ENCODE results near the gene GLOD5. TPM values are rescaled to one million over a fixed set of nuclear protein-coding genes. Genes with fewer than 3 reads are reported as not detected.

GLOD5 gene
- total RNA-seq, 1 donor from 2014 or later, result not detected

DNA sequence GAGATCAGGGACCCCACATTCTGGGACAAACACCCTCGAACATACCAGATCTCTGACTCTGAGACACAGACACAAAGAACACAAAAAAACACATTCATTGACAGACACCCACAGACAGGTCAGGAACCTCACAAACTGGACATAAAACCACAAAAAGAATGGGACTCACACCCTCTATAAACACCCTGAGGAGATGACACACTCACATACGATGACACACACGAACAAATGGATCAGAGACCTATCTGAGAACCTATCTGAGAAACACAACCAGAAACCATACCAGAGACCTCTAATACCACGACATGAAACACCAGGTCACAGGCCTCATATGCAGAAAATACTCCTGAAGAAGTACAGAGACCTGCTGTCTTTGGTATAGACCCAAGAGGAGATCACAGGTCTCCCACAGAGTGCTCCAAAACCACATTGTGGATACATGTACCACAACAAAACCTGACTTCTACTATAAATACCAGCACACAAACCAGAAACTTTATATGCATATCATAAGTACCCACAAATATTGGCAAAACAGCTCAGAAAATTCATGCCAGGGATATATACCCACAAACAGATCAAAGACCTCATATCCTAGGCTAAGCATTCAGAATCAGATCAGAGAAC is 45.6 kb upstream of the GLOD5 start:
- no peaks in the 10 kb centered on the region for H3K27me3 ChIP-seq (ENCODE audit: low read depth)
- H3K4me1 ChIP-seq, result peaks cover 14% of the 10 kb centered on the region
- H3K9me3 ChIP-seq (replicated peaks), result no peaks in the 10 kb centered on the region
- H3K4me3 ChIP-seq, result no peak overlapping the region
- DNase-seq, result no peak
- TF ChIP-seq, protein P1, sequence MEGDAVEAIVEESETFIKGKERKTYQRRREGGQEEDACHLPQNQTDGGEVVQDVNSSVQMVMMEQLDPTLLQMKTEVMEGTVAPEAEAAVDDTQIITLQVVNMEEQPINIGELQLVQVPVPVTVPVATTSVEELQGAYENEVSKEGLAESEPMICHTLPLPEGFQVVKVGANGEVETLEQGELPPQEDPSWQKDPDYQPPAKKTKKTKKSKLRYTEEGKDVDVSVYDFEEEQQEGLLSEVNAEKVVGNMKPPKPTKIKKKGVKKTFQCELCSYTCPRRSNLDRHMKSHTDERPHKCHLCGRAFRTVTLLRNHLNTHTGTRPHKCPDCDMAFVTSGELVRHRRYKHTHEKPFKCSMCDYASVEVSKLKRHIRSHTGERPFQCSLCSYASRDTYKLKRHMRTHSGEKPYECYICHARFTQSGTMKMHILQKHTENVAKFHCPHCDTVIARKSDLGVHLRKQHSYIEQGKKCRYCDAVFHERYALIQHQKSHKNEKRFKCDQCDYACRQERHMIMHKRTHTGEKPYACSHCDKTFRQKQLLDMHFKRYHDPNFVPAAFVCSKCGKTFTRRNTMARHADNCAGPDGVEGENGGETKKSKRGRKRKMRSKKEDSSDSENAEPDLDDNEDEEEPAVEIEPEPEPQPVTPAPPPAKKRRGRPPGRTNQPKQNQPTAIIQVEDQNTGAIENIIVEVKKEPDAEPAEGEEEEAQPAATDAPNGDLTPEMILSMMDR (IDR thresholded peaks at IDR 0.05; ENCODE audit: borderline replicate concordance), result no peak
- intact Hi-C loops (cut with micrococcal nuclease), result no loop called here
- H3K36me3 ChIP-seq, result no peaks in the 10 kb centered on the region
- no peak overlapping the region for H3K27ac ChIP-seq (replicated peaks)

DNA sequence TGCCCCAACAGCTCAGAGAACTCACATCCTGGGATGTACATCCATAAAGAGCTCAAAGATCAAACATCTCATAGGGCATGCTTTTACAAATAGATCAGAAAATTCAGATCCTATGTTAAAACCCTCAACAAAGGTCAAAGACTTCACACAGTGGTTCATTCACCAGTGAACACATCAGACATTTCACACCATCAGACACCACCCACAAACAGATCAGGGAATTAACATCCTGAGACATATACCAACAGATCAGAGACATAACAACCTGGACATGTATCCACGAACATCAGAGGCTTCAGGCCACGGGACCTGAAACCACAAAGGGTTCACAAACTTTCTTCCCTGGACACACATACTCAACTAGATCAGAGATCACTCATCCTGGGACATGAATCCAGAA is 41.6 kb upstream of the GLOD5 start:
- Histone ChIP-seq H3K9me3 (replicated peaks) (no peaks in the 10 kb centered on the region), H3K4me1 (no peaks in the 10 kb centered on the region), H3K27me3 (ENCODE audit: low read depth) (no peaks in the 10 kb centered on the region), H3K27ac (replicated peaks) (no peak overlapping the region), H3K4me3 (no peak overlapping the region), H3K36me3 (no peaks in the 10 kb centered on the region)
- intact Hi-C loops (cut with micrococcal nuclease), result no loop called here
- TF ChIP-seq, protein P1 (IDR thresholded peaks at IDR 0.05; ENCODE audit: borderline replicate concordance), result no peak
- DNase-seq, result no peak

DNA sequence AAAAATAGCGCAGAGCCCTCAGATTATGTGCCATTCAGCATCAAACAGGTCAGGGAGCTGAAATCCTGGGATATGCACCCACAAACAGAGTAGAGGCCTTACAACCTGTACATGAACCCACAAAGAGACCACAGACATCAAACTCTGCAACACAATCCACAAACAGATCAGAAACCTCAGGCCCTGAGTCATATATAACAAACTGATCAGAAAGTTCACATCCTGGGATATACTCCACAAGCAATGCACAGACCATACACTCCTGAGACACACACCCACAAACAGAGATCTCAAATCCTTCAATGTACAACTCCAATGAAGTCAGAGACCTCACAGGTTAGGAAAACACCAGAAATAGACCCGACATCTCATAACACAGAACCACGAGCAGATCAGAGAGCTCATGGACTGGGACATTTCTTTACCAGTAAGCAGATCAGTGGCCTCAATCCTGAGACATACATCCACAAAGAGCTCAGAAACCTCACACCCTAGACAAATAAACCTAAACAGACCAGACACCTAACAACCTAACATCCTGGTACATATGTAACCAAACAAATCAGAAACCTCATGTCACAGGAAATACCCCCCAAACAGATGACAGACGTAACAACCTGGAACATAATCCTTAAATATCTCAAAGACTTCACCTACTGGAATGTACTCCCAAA is 40.8 kb upstream of the GLOD5 start:
- no peaks in the 10 kb centered on the region for H3K36me3 ChIP-seq
- no peaks in the 10 kb centered on the region for H3K27me3 ChIP-seq (ENCODE audit: low read depth)
- no peak overlapping the region for H3K4me3 ChIP-seq
- no peaks in the 10 kb centered on the region for H3K9me3 ChIP-seq (replicated peaks)
- H3K4me1 ChIP-seq, result no peaks in the 10 kb centered on the region
- H3K27ac ChIP-seq (replicated peaks), result no peak overlapping the region
- no peak for DNase-seq
- intact Hi-C loops (cut with micrococcal nuclease), result no loop called here
- TF ChIP-seq, protein P1 (IDR thresholded peaks at IDR 0.05; ENCODE audit: borderline replicate concordance), result no peak

DNA sequence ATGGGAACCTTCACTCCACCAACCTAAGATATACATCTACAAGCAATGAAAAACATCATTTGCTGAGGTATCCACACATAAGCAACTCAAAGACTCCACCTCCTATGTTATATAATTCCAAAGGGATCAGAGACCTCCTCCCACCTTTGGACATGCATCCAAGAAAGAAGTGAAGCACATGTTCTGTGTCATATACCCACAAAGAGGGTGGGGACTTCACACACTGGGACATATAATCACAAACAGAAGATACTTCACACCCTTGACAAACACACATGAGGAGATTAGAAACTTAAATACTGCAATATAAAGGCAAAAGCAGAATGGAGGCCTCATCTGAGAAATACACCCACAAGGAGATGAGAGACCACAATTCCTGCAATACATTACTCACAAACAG is 39.6 kb upstream of the GLOD5 start:
- no peaks in the 10 kb centered on the region for H3K36me3 ChIP-seq
- no peak overlapping the region for H3K27ac ChIP-seq (replicated peaks)
- intact Hi-C loops (cut with micrococcal nuclease), result no loop called here
- no peak overlapping the region for H3K4me3 ChIP-seq
- H3K9me3 ChIP-seq (replicated peaks), result no peaks in the 10 kb centered on the region
- no peaks in the 10 kb centered on the region for H3K27me3 ChIP-seq (ENCODE audit: low read depth)
- H3K4me1 ChIP-seq, result no peaks in the 10 kb centered on the region
- DNase-seq, result no peak
- TF ChIP-seq, protein P1 (IDR thresholded peaks at IDR 0.05; ENCODE audit: borderline replicate concordance), result no peak

DNA sequence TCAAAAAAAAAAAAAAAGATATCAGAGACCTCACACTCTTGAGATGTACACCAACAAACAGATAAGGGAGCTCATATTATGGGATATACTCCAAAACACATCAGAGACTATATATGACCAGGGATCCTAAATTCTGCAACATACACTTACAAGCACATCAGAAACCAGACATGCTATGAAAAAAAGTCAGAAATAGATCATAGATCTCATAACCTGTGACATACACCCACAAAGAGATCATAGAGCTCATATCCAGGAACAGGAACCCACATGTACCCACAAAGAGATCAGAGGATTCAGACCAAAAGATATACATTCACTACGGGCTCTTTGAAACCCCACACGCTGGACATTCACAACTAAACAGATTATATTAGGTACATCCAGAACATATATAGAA is 35.0 kb upstream of the GLOD5 start:
- Histone ChIP-seq H3K27me3 (ENCODE audit: low read depth) (no peaks in the 10 kb centered on the region), H3K4me1 (no peaks in the 10 kb centered on the region), H3K36me3 (no peaks in the 10 kb centered on the region), H3K4me3 (no peak overlapping the region), H3K9me3 (replicated peaks) (no peaks in the 10 kb centered on the region), H3K27ac (replicated peaks) (no peak overlapping the region)
- DNase-seq, result no peak
- intact Hi-C loops (cut with micrococcal nuclease), result no loop called here
- TF ChIP-seq, protein P1 (IDR thresholded peaks at IDR 0.05; ENCODE audit: borderline replicate concordance), result no peak

Data from left ventricle myocardium inferior (tissue), 1 donor.